ENCODE measurements around the gene HYPK.

HYPK gene

GRCh38 chr15:43852607-43853006 is 52.2 kb downstream of the HYPK start:
- no peak for DNase-seq

Measured in fibroblast of skin of abdomen (primary cell).